MM.1S (cell line): ENCODE results near the gene OR4D9.

Experiments used
- DNase-seq: peaks from one replicate; pipeline ENCODE4 v3.0.0-alpha.2; 2015
- H2AFZ ChIP-seq: fragments of 300-600 bp; sonication (generic); 2 replicates; pipeline ENCODE4 v1.6.0; 2016; ENCODE audit warnings: antibody characterized with exemption, low read length
- H3F3A ChIP-seq: fragments of 300-600 bp; sonication (generic); 2 replicates; pipeline ENCODE4 v1.6.1; 2016; ENCODE audit warnings: mild to moderate bottlenecking, antibody characterized with exemption, low read length, moderate library complexity, mixed read lengths; ENCODE audit not compliant: insufficient read depth
- H3K27ac ChIP-seq: fragments of 300-600 bp; sonication (generic); 2 replicates; pipeline ENCODE4 v1.5.1; 2016; ENCODE audit warnings: mild to moderate bottlenecking, low read length
- H3K27me3 ChIP-seq: fragments of 300-600 bp; sonication (generic); replicated peaks from 2 replicates; pipeline ENCODE4 v1.6.0; 2016; ENCODE audit warnings: low read length; ENCODE audit not compliant: insufficient read depth
- H3K36me3 ChIP-seq: fragments of 300-600 bp; sonication (generic); replicated peaks from 2 replicates; pipeline ENCODE4 v1.6.1; 2016; ENCODE audit warnings: mild to moderate bottlenecking, low read length, mixed read lengths; ENCODE audit not compliant: insufficient read depth
- H3K4me1 ChIP-seq: fragments of 300-600 bp; sonication (generic); 2 replicates; pipeline ENCODE4 v1.6.1; 2016; ENCODE audit warnings: low read length, mixed read lengths
- H3K4me2 ChIP-seq: fragments of 300-600 bp; sonication (generic); 2 replicates; pipeline ENCODE4 v1.6.0; 2016; ENCODE audit warnings: low read depth, low read length
- H3K4me3 ChIP-seq: fragments of 300-600 bp; sonication (generic); 2 replicates; pipeline ENCODE4 v1.5.1; 2016; ENCODE audit warnings: low read length, mixed read lengths
- H3K79me2 ChIP-seq: fragments of 300-600 bp; sonication (generic); 2 replicates; pipeline ENCODE4 v1.6.1; 2016; ENCODE audit warnings: mixed run types, low read length, mixed read lengths
- H3K9ac ChIP-seq: fragments of 300-600 bp; sonication (generic); 2 replicates; pipeline ENCODE4 v1.6.1; 2016; ENCODE audit warnings: low read length, mixed read lengths
- H3K9me2 ChIP-seq: fragments of 300-600 bp; sonication (generic); replicated peaks from 2 replicates; pipeline ENCODE4 v1.6.1; 2016; ENCODE audit warnings: mild to moderate bottlenecking, low read length, mixed read lengths; ENCODE audit not compliant: insufficient read depth
- H3K9me3 ChIP-seq: fragments of 300-600 bp; sonication (generic); replicated peaks from 2 replicates; pipeline ENCODE4 v1.6.1; 2016; ENCODE audit warnings: mild to moderate bottlenecking, low read length, mixed read lengths; ENCODE audit not compliant: insufficient read depth
- H4K20me1 ChIP-seq: fragments of 300-600 bp; sonication (generic); 2 replicates; pipeline ENCODE4 v1.6.1; 2016; ENCODE audit warnings: mild to moderate bottlenecking, low read length, moderate library complexity, mixed read lengths; ENCODE audit not compliant: insufficient read depth
- CTCF ChIP-seq: fragments of 300-600 bp; sonication (generic); IDR thresholded peaks from 2 replicates; pipeline ENCODE4 v1.5.1; 2016; ENCODE audit warnings: antibody characterized with exemption, low read length, mixed read lengths
- EZH2 ChIP-seq: fragments of 300-600 bp; sonication (generic); optimal IDR thresholded peaks from 2 replicates; pipeline ENCODE3; 2017; ENCODE audit warnings: low read depth, mild to moderate bottlenecking, antibody characterized with exemption, low read length, mixed read lengths
- EZH2phosphoT487 ChIP-seq: fragments of 300-600 bp; sonication (generic); IDR thresholded peaks from 2 replicates; pipeline ENCODE4 v1.6.1; 2018; ENCODE audit warnings: antibody characterized with exemption, low read length

OR4D9 gene

GRCh38 chr11:59475176-59475575, 36.2 kb upstream of the OR4D9 start:
- Histone ChIP-seq H3K4me1 (no peaks in the 10 kb centered on the region), H2AFZ (no peak overlapping the region), H4K20me1 (no peaks in the 10 kb centered on the region), H3F3A (no peaks in the 10 kb centered on the region), H3K4me2 (no peak overlapping the region), H3K79me2 (no peaks in the 10 kb centered on the region), H3K27ac (no peak overlapping the region), H3K4me3 (no peak overlapping the region), H3K36me3 (no peaks in the 10 kb centered on the region), H3K9me2 (no peaks in the 10 kb centered on the region), H3K27me3 (no peaks in the 10 kb centered on the region), H3K9ac (no peak overlapping the region), H3K9me3 (no peaks in the 10 kb centered on the region)
- no peak for DNase-seq
- no peak for TF ChIP-seq EZH2phosphoT487
- TF ChIP-seq EZH2: no peak
- no peak for TF ChIP-seq CTCF

GRCh38 chr11:59479906-59480305, 31.4 kb upstream of the OR4D9 start:
- DNase-seq: no peak
- H3K4me2 ChIP-seq: no peak overlapping the region
- H3K4me1 ChIP-seq: no peaks in the 10 kb centered on the region
- TF ChIP-seq EZH2phosphoT487: no peak
- no peak for TF ChIP-seq EZH2
- no peak for TF ChIP-seq CTCF
- H3K27ac ChIP-seq: no peak overlapping the region
- H3F3A ChIP-seq: no peaks in the 10 kb centered on the region
- H3K9me2 ChIP-seq: no peaks in the 10 kb centered on the region
- no peak overlapping the region for H3K4me3 ChIP-seq
- no peak overlapping the region for H3K9ac ChIP-seq
- no peaks in the 10 kb centered on the region for H4K20me1 ChIP-seq
- H3K36me3 ChIP-seq: no peaks in the 10 kb centered on the region
- H2AFZ ChIP-seq: no peak overlapping the region
- no peaks in the 10 kb centered on the region for H3K79me2 ChIP-seq
- no peaks in the 10 kb centered on the region for H3K9me3 ChIP-seq
- no peaks in the 10 kb centered on the region for H3K27me3 ChIP-seq

GRCh38 chr11:59480359-59480758, 31.0 kb upstream of the OR4D9 start:
- TF ChIP-seq CTCF (no peak), EZH2phosphoT487 (no peak), EZH2 (no peak)
- no peaks in the 10 kb centered on the region for H4K20me1 ChIP-seq
- no peak overlapping the region for H3K4me2 ChIP-seq
- no peaks in the 10 kb centered on the region for H3K27me3 ChIP-seq
- H3K4me1 ChIP-seq: no peaks in the 10 kb centered on the region
- H3K27ac ChIP-seq: no peak overlapping the region
- H2AFZ ChIP-seq: no peak overlapping the region
- no peak for DNase-seq
- H3K9ac ChIP-seq: no peak overlapping the region
- H3K79me2 ChIP-seq: no peaks in the 10 kb centered on the region
- H3K9me2 ChIP-seq: no peaks in the 10 kb centered on the region
- H3K9me3 ChIP-seq: no peaks in the 10 kb centered on the region
- H3F3A ChIP-seq: no peaks in the 10 kb centered on the region
- H3K36me3 ChIP-seq: no peaks in the 10 kb centered on the region
- no peak overlapping the region for H3K4me3 ChIP-seq

GRCh38 chr11:59501931-59502330, 9.4 kb upstream of the OR4D9 start:
- Histone ChIP-seq H3K36me3 (no peaks in the 10 kb centered on the region), H3K27me3 (no peaks in the 10 kb centered on the region), H3F3A (no peaks in the 10 kb centered on the region), H3K79me2 (no peaks in the 10 kb centered on the region), H3K9me2 (no peaks in the 10 kb centered on the region), H3K9ac (no peak overlapping the region), H3K9me3 (no peaks in the 10 kb centered on the region), H2AFZ (no peak overlapping the region), H3K4me1 (no peaks in the 10 kb centered on the region), H4K20me1 (no peaks in the 10 kb centered on the region), H3K4me3 (no peak overlapping the region), H3K4me2 (no peak overlapping the region), H3K27ac (no peak overlapping the region)
- no peak for DNase-seq
- TF ChIP-seq CTCF (no peak), EZH2 (no peak), EZH2phosphoT487 (no peak)
